NCI-H526 treated with DMSO at 0.1 percent for 48 hours (cell line): ENCODE measurements around the gene NR3C1.

Source experiments
- DNase-seq: peaks from one replicate; lab custom pipeline; 2025; lab: John Stamatoyannopoulos, UW

The NR3C1 gene

DNA sequence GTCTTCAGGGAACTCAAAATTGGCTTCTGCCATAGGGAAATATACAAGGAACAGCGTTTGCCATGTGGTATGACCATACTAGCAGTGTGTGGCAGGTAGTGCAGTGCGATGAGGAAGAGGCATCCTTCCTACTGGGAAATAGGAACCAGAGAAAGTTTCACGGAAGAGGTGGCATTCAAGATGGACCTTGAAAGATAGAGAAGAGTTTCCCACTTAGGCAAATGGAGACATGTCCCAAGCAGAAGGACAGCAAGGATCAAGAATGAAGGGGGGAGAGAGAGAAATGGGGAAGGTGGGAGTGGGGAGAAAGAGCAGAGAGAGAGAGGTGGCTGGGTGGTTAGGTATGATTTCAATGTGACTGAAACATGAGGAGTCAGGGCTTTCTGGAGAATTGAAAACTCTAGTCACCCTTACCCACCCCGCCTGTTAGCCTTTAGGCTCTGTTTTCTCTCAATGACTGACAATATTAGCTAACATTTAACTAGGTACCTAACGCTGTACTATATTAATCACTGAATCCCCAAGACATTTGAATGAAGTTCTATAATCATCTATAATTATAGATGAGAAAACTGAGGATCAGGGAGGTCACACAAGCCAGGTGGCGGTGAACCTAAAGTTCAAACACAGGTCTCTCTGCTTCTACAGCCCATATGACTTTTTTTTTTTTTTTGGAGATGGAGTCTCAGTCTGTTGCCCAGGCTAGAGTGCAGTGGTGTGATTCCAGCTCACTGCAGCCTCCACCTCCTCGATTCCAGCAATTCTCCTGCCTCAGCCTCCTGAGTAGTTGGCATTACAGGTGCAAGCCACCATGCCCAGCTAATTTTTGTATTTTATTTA is 171.3 kb downstream of the NR3C1 start:
- no peak for DNase-seq

DNA sequence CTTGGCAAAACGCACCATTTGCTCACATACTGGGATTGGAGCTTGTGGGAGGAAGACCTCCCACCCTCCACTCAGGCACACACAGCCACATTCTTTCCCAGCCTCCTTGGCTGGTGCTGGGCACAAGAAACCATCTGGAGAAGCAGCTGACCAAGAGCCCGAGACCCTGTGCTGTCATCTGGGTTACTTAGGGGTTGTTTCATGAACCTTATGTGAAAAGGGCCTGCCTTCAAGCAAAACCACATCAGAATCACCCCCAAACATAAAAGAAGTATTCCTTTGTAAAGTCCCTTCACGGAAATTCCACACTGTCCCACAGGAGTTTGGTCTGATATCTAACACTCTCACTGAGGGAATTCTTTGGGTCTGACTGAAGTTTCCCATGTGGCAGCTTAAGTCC is 172.1 kb downstream of the NR3C1 start:
- DNase-seq: no peak

DNA sequence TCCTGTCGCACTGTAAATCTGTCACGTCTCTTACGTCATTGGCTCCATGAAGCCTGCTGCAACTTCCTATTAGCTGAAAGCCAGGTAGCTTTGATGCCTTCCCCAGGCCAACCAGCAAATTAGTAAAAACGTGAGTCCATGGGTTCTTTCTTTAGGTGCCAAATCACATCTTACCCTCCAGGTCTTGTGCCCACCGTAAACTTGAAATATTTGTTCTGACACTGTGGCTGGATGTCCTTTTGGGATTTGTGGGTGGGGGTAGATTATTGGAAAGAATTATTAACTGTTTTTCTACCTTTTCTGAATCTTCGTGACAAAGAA is 172.8 kb downstream of the NR3C1 start:
- no peak for DNase-seq

- peak; percentile 73 for DNase-seq
These were observed 173.4 kb downstream of the NR3C1 start for GRCh38 chr5:143229896-143230675.

DNA sequence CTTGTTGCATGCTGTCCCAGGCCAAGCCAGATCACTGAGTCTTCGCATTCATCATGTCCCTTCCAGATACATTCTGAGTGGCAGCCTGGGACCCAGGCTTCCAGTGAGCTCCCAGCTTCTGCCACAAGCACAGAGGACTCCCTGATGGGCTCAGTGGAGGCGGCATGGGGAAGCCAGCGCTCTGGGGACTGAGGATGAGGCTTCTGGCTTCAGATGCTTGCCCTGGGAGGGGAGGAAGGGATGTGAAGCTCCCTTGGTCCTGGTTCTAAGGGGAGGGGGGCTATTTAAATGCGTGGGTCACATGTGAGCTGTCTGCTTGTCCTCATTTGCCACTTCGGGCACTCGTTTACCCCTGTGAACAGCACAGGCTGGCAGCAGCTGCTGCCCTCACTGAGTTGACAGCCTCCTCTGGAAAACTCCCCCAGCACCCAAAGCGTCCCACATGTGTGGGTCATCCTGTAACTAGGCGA is 174.0 kb downstream of the NR3C1 start:
- DNase-seq: no peak

GRCh38 chr5:143228597-143229293 is 174.7 kb downstream of the NR3C1 start:
- DNase-seq: no peak
